ENCODE results near the gene ARHGAP25.

Gene ARHGAP25

DNA sequence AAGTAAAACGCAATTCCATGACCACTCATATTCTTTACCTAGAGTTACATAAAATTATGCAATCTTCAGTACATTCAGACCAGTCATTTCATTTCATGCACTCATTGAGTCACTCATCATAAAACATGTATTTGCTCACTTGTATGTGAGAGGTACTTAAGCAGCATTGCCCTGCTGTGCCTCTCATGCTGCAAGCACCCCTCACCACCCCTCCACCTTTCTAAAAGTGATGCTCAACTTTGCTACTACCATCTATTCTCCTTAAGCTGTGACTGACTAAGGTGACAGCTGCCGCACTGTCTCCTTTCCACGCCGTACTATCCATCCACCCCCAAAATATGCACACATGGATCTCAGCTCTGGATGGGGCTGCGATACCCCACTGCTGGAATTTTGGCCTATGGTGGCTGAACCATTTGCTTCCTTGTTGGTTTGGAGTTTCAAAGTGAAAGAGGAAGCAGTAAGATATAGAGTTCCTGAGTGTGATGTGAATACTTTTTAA is 7.2 kb downstream of the ARHGAP25 start:
- TF ChIP-seq, protein P1, sequence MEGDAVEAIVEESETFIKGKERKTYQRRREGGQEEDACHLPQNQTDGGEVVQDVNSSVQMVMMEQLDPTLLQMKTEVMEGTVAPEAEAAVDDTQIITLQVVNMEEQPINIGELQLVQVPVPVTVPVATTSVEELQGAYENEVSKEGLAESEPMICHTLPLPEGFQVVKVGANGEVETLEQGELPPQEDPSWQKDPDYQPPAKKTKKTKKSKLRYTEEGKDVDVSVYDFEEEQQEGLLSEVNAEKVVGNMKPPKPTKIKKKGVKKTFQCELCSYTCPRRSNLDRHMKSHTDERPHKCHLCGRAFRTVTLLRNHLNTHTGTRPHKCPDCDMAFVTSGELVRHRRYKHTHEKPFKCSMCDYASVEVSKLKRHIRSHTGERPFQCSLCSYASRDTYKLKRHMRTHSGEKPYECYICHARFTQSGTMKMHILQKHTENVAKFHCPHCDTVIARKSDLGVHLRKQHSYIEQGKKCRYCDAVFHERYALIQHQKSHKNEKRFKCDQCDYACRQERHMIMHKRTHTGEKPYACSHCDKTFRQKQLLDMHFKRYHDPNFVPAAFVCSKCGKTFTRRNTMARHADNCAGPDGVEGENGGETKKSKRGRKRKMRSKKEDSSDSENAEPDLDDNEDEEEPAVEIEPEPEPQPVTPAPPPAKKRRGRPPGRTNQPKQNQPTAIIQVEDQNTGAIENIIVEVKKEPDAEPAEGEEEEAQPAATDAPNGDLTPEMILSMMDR (conservative IDR thresholded peaks at IDR 0.05; ENCODE audit: low read depth, low read length): no peak
- no peak for DNase-seq (ENCODE audit: low read depth)
- no peak overlapping the region for H3K4me3 ChIP-seq (ENCODE audit: low read depth, low read length)

DNA sequence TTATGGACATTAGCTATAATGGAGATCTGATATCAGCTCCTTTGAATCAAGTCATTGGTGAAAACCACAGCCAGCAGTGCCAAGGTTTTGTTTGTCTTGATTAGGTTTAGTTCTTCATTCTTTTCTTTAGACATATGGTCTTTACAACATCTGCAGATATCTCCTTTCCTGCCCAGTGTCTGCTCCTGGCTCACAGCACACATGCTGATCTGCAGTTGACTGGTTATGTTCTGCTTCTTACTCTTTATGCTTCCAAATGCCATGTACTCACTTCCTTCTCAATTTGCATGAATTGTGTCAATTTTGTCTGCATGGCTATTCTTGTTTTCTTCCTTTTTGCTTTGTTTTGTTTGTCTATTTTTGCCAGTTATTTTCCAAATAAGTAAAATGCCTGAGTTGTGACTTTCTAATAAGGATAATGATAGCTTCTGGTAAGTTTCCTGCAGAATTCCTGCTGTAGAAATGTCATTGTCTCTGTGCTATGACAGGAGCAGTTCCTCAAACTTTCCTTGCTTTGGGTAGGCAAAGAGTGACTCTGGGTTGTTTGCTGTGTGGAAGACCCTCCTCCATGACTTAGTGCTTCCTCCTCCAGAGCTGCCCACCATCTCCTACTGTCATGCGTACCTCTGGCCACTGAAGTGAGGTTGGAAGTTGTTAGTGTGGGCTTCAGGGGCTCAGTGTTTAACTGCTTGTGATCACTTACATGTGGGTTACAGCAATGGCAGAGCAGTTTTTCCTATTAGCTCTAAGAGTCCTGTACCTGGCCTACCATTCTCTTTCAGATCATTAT is 8.2 kb downstream of the ARHGAP25 start:
- H3K4me3 ChIP-seq (ENCODE audit: low read depth, low read length): no peak overlapping the region
- TF ChIP-seq, protein P1 (conservative IDR thresholded peaks at IDR 0.05; ENCODE audit: low read depth, low read length): no peak
- DNase-seq (ENCODE audit: low read depth): no peak

DNA sequence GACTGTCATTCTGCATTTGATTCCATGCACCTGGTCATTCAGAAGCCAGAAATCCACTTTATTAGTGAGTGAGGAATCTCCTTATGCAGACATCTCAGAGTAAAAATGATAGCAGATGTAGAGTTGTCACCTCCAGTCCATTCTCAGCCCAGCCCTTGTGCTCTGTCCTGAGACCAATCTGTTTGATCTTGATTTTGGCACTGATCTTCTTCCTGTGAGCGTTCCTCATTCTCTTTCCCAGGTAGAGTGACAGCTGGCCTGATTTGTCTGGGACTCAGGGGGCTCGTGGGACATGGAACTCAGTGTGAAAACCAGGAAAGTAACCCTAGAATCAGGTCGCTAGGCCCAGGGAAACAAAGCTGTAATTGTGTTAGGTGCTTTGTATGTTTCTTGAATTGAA is 8.9 kb downstream of the ARHGAP25 start:
- no peak for DNase-seq (ENCODE audit: low read depth)
- TF ChIP-seq, protein P1 (conservative IDR thresholded peaks at IDR 0.05; ENCODE audit: low read depth, low read length): no peak
- no peak overlapping the region for H3K4me3 ChIP-seq (ENCODE audit: low read depth, low read length)

DNA sequence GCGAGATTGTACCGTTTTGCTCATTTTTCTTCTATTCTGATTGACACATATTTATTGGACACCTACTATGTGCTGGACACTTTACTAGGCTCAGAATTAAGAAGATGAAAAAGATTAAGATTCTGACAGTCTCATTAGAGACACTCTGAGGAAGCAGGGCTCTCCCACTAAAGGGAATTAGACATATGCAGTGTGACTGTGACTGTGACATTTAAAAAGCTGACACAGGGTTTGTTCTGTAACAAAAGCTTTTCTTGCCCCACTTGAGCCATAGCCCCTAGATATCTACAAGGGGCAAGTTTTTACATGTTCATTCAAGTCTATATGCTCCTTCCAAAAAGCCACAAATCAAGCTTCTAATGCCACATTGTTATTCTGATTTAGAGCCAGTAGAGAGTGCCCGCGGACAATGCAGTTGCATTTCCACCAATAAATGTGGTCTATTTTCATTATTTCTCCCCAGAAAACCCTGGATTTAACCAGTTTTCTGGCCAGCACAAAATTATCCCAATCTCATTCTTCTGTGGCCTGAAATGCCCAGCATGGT is 9.8 kb downstream of the ARHGAP25 start:
- H3K4me3 ChIP-seq (ENCODE audit: low read depth, low read length): no peak overlapping the region
- DNase-seq (ENCODE audit: low read depth): no peak

DNA sequence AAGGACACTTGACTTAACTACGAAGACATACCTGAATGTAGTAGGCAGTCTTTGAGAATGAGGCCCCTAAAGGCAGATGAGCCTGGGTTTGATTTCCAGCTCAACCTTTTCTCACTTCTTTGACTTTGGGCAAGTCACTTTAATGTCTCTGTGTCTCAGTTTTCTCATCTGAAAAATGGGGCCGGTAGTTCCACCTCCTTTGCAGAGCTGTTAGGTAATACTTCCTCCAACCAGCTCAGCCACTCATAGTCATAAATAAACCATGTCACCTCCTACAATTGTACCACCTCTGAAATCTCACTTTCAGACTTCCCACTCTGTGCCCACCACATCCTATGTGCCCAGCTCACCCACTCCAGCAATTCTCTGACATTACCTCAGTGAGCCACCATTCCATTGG is 10.4 kb downstream of the ARHGAP25 start:
- TF ChIP-seq, protein P1 (conservative IDR thresholded peaks at IDR 0.05; ENCODE audit: low read depth, low read length): no peak
- no peak for DNase-seq (ENCODE audit: low read depth)
- H3K4me3 ChIP-seq (ENCODE audit: low read depth, low read length): no peak overlapping the region

More for the DNA sequence above, 9.8 kb downstream of the ARHGAP25 start:
- TF ChIP-seq, protein P1 (conservative IDR thresholded peaks at IDR 0.05; ENCODE audit: low read depth, low read length): peak; percentile 29

DNA sequence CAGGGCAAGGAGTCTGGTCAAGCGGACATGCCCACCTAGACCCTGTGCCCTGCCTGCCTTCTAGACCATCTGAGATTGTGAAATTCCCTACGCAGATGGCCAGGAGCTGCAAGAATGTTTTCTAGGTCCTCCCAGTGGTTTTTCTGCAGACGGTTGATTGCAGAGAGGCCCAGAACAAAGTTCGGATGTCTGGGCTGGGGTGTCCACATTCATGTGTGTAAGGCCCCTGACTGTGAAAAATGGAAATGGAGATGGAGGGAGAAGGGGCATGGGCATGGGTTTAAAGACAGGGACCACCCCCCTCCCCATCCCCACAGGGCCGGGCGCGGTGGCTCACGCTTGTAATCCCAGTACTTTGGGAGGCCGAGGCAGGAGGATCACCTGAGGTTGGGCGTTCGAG is 11.8 kb downstream of the ARHGAP25 start:
- H3K4me3 ChIP-seq (ENCODE audit: low read depth, low read length): no peak overlapping the region
- DNase-seq (ENCODE audit: low read depth): no peak
- TF ChIP-seq, protein P1 (conservative IDR thresholded peaks at IDR 0.05; ENCODE audit: low read depth, low read length): no peak

Data from choroid plexus epithelial cell (primary cell).